ENCODE measurements around the gene HEXIM2. TPM values are rescaled to one million over a fixed set of nuclear protein-coding genes. Genes with fewer than 3 reads are reported as not detected.

The HEXIM2 gene
- polyA plus RNA-seq, 1 of the 3 experiments (the other 2 are of a cell fraction): 9.3 TPM

DNA sequence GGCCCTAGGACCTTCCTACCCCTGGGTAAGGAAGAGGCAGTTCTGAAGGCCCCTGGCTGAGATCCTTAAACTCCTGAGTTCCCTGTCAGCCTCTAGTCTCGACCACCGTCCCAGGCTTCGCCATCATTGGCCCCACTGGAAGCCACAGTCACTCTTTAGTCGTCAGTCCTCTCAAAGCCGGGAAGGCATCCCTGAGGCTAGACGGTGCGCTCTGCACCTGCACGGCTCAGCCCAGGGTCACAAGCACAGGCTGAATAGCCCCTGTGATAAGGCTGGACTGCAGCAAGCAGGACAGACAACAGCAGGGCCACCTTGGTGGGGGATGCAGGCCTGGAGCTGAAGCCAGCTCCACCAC, 16.7 kb upstream of the HEXIM2 start (continued):
- no peak for TF ChIP-seq SMC3 (IDR thresholded peaks at IDR 0.05; ENCODE audit: low read depth, low read length)

DNA sequence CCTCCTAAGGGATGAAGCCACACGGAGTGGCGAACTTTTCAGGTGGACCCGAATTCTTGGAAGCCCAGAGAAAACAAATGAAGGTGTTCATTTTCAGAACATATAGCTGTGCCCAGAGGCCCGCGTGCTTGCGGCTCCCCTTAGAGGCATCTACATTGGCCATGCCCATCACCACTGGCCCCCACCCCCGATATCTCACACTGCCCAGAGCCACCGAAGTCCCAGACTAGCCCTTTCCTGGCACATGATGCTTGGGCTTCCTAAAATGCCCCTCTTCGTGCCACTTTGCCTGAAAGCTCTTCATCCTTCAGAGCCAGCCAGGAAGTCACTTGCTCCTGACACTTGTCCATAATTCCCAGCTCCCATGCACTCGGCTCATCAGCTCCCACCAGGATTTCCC, 15.5 kb upstream of the HEXIM2 start:
- Histone ChIP-seq H3K27me3 (ENCODE audit: insufficient read depth) (no peaks in the 10 kb centered on the region), H3K9me2 (no peaks in the 10 kb centered on the region), H3K4me2 (peak overlapping the region; percentile 90; the same call in 1 of the 2 replicates), H3K36me3 (replicated peaks in 1 of 2; ENCODE audit: control insufficient read depth in 1 of 2, insufficient read depth in 2 of 2, low read length in 1 of 2) (peaks cover 0 to 13% of the 10 kb centered on the region in 2 experiments), H3K4me1 (ENCODE audit: control insufficient read depth in 1 of 2, insufficient read depth in 2 of 2, low read depth in 1 of 2, low read length in 1 of 2) (peaks cover 11 to 18% of the 10 kb centered on the region in 2 experiments; a peak in 3 of 4 replicates), H3K9ac (peak overlapping the region; percentile 99; the same call in 1 of the 2 replicates), H3K79me2 (ENCODE audit: insufficient read depth) (peaks cover 34% of the 10 kb centered on the region), H3K27ac (ENCODE audit: low read depth in 2 of 2, low read length in 1 of 2) (peak overlapping the region; percentile 14 to 99; a peak in 1 of 4 replicates), H3F3A (replicated peaks; ENCODE audit: insufficient read depth) (peaks cover 39% of the 10 kb centered on the region), H2AFZ (ENCODE audit: low read depth) (no peak overlapping the region), H4K20me1 (ENCODE audit: insufficient read depth) (peaks cover 20% of the 10 kb centered on the region), H3K4me3 (ENCODE audit: low read depth in 2 of 2, low read length in 1 of 2) (no peak overlapping the region), H3K9me3 (no peaks in the 10 kb centered on the region)
- POLR2A ChIA-PET: interaction anchor here (1.6 kb wide), 1 partner anchor 10 kb away, joined by 8 read pairs; the partner anchor contains the start of gene ACBD4
- CTCF ChIA-PET: interaction anchor here (0.7 to 10.6 kb wide), 4 partner anchors 12 to 494 kb away, joined by 3 to 209 read pairs (median 8); partner anchors contain the start of genes ACBD4 and PLCD3
- WGBS (ENCODE audit: low lambda C conversion rate): 96% methylated on average over 10 of the region's 10 CpGs
- TF ChIP-seq RXRA (IDR thresholded peaks at IDR 0.05; ENCODE audit: borderline replicate concordance, low read depth) (no peak), POLR2AphosphoS5 (IDR thresholded peaks at IDR 0.05; ENCODE audit: low read depth, low read length) (no peak), EP300 (IDR thresholded peaks at IDR 0.05; ENCODE audit: borderline replicate concordance in 1 of 2, low read depth in 1 of 2, low read length in 1 of 2) (no peak), NFIC (IDR thresholded peaks at IDR 0.05; ENCODE audit: borderline replicate concordance) (no peak), FOSL2 (IDR thresholded peaks at IDR 0.05; ENCODE audit: borderline replicate concordance, low read depth) (no peak), SMC3 (IDR thresholded peaks at IDR 0.05; ENCODE audit: low read depth, low read length) (no peak), GATA2 (CRISPR knock-in tag; IDR thresholded peaks at IDR 0.05) (no peak), SIN3A (IDR thresholded peaks at IDR 0.05; ENCODE audit: borderline replicate concordance, low read depth, low read length) (no peak), NRF1 (IDR thresholded peaks at IDR 0.05; ENCODE audit: low read depth, low read length) (no peak), FOXJ3 (CRISPR knock-in tag; IDR thresholded peaks at IDR 0.05) (no peak), RFX5 (IDR thresholded peaks at IDR 0.05; ENCODE audit: low read length) (no peak), TAF1 (IDR thresholded peaks at IDR 0.05; ENCODE audit: borderline replicate concordance, low read depth, low read length) (no peak), FOXM1 (IDR thresholded peaks at IDR 0.05; ENCODE audit: low read depth) (no peak), MXI1 (IDR thresholded peaks at IDR 0.05; ENCODE audit: low read depth, low read length) (no peak)
- TF ChIP-seq, protein P1, sequence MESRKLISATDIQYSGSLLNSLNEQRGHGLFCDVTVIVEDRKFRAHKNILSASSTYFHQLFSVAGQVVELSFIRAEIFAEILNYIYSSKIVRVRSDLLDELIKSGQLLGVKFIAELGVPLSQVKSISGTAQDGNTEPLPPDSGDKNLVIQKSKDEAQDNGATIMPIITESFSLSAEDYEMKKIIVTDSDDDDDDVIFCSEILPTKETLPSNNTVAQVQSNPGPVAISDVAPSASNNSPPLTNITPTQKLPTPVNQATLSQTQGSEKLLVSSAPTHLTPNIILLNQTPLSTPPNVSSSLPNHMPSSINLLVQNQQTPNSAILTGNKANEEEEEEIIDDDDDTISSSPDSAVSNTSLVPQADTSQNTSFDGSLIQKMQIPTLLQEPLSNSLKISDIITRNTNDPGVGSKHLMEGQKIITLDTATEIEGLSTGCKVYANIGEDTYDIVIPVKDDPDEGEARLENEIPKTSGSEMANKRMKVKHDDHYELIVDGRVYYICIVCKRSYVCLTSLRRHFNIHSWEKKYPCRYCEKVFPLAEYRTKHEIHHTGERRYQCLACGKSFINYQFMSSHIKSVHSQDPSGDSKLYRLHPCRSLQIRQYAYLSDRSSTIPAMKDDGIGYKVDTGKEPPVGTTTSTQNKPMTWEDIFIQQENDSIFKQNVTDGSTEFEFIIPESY (IDR thresholded peaks at IDR 0.05; ENCODE audit: borderline replicate concordance, low read depth): no peak
- TF ChIP-seq, protein P2, sequence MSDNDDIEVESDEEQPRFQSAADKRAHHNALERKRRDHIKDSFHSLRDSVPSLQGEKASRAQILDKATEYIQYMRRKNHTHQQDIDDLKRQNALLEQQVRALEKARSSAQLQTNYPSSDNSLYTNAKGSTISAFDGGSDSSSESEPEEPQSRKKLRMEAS (IDR thresholded peaks at IDR 0.05; ENCODE audit: low read depth): no peak
- TF ChIP-seq, protein P3, sequence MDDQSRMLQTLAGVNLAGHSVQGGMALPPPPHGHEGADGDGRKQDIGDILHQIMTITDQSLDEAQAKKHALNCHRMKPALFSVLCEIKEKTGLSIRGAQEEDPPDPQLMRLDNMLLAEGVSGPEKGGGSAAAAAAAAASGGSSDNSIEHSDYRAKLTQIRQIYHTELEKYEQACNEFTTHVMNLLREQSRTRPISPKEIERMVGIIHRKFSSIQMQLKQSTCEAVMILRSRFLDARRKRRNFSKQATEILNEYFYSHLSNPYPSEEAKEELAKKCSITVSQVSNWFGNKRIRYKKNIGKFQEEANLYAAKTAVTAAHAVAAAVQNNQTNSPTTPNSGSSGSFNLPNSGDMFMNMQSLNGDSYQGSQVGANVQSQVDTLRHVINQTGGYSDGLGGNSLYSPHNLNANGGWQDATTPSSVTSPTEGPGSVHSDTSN (IDR thresholded peaks at IDR 0.05): no peak
- TF ChIP-seq, protein P4, sequence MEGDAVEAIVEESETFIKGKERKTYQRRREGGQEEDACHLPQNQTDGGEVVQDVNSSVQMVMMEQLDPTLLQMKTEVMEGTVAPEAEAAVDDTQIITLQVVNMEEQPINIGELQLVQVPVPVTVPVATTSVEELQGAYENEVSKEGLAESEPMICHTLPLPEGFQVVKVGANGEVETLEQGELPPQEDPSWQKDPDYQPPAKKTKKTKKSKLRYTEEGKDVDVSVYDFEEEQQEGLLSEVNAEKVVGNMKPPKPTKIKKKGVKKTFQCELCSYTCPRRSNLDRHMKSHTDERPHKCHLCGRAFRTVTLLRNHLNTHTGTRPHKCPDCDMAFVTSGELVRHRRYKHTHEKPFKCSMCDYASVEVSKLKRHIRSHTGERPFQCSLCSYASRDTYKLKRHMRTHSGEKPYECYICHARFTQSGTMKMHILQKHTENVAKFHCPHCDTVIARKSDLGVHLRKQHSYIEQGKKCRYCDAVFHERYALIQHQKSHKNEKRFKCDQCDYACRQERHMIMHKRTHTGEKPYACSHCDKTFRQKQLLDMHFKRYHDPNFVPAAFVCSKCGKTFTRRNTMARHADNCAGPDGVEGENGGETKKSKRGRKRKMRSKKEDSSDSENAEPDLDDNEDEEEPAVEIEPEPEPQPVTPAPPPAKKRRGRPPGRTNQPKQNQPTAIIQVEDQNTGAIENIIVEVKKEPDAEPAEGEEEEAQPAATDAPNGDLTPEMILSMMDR (IDR thresholded peaks at IDR 0.05): no peak
- TF ChIP-seq, protein P5, sequence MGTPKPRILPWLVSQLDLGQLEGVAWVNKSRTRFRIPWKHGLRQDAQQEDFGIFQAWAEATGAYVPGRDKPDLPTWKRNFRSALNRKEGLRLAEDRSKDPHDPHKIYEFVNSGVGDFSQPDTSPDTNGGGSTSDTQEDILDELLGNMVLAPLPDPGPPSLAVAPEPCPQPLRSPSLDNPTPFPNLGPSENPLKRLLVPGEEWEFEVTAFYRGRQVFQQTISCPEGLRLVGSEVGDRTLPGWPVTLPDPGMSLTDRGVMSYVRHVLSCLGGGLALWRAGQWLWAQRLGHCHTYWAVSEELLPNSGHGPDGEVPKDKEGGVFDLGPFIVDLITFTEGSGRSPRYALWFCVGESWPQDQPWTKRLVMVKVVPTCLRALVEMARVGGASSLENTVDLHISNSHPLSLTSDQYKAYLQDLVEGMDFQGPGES (IDR thresholded peaks at IDR 0.05; ENCODE audit: low read depth, low read length): no peak
- TF ChIP-seq, protein P6, sequence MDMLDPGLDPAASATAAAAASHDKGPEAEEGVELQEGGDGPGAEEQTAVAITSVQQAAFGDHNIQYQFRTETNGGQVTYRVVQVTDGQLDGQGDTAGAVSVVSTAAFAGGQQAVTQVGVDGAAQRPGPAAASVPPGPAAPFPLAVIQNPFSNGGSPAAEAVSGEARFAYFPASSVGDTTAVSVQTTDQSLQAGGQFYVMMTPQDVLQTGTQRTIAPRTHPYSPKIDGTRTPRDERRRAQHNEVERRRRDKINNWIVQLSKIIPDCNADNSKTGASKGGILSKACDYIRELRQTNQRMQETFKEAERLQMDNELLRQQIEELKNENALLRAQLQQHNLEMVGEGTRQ (IDR thresholded peaks at IDR 0.05; ENCODE audit: borderline replicate concordance, low read depth, low read length): no peak
- no peak for DNase-seq
